GM18526 (cell line): ENCODE measurements around the gene DNAJC24.
A peak's percentile ranks its signal among the peaks of the same experiment; 100 is the strongest.

ENCODE experiments used
- POLR2A ChIP-seq: IDR thresholded peaks from 3 replicates; pipeline ENCODE4 v1.6.1; 2011; ENCODE audit not compliant: insufficient read length; ENCODE audit errors: extremely low read depth

DNAJC24 gene

GRCh38 chr11:31369348-31370329 is at the start of gene DNAJC24, which contains the start of gene DCDC1:
Gene DNAJC24, plus strand, starts transcription at chr11:31369860. Its CDS starts 889 bp downstream, at chr11:31370749.
Gene DCDC1, minus strand, starts transcription at chr11:31369739. Its CDS starts 41,459 bp downstream, at chr11:31328280.
- peak; percentile 83 for TF ChIP-seq POLR2A

GRCh38 chr11:31323145-31323544 is 46.5 kb upstream of the DNAJC24 start:
- no peak for TF ChIP-seq POLR2A

- no peak for TF ChIP-seq POLR2A
Observed at GRCh38 chr11:31325160-31325559, 44.5 kb upstream of the DNAJC24 start.

- no peak for TF ChIP-seq POLR2A
Observed at GRCh38 chr11:31326470-31327148, 43.1 kb upstream of the DNAJC24 start.

GRCh38 chr11:31327417-31327816 is 42.2 kb upstream of the DNAJC24 start:
- TF ChIP-seq POLR2A: no peak

- no peak for TF ChIP-seq POLR2A
Observed at GRCh38 chr11:31328697-31329096, 41.0 kb upstream of the DNAJC24 start.

GRCh38 chr11:31337806-31338205 is 31.9 kb upstream of the DNAJC24 start:
- no peak for TF ChIP-seq POLR2A

GRCh38 chr11:31340903-31341572 is 28.6 kb upstream of the DNAJC24 start:
- TF ChIP-seq POLR2A: no peak

GRCh38 chr11:31351168-31351567 is 18.5 kb upstream of the DNAJC24 start:
- no peak for TF ChIP-seq POLR2A

GRCh38 chr11:31355131-31355530 is 14.5 kb upstream of the DNAJC24 start:
- TF ChIP-seq POLR2A: no peak

GRCh38 chr11:31355817-31356216 is 13.8 kb upstream of the DNAJC24 start:
- no peak for TF ChIP-seq POLR2A

- TF ChIP-seq POLR2A: no peak
Observed at GRCh38 chr11:31361743-31362142, 7.9 kb upstream of the DNAJC24 start.

- no peak for TF ChIP-seq POLR2A
Observed at GRCh38 chr11:31366795-31367194, 2.9 kb upstream of the DNAJC24 start.

- no peak for TF ChIP-seq POLR2A
Observed at GRCh38 chr11:31375879-31376278, 6.2 kb downstream of the DNAJC24 start.

- TF ChIP-seq POLR2A: no peak
Observed at GRCh38 chr11:31383116-31383515, 13.5 kb downstream of the DNAJC24 start.
